ENCODE data around the gene SEM1. TPM values are rescaled to one million over a fixed set of nuclear protein-coding genes. Genes with fewer than 3 reads are reported as not detected.

The SEM1 gene
- total and polyA plus RNA-seq, 2 of the 4 experiments (the other 2 are of a cell fraction), result 17.2 to 38.0 TPM

DNA sequence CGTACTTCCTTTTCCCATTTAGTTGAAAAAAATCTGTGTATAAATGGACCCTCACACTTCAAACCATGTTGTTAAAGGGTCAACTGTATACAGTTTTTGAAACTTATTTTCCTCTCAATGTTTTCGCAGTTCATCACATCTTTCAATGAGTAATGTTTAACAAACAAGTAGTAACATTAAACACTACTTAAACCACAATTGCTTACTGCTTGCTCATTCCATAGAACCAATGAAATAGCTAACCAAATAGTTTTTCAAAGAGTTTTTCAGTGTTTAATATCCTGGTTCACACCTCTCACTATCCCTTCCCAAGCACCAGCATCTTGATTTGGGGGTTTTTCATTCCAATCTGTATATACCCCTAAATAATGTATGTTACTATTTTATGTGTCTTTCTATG lies 9.1 kb downstream of the SEM1 start:
- Histone ChIP-seq H3K36me3 (ENCODE audit: control insufficient read depth, insufficient read depth, low read length) (peaks cover 2% of the 10 kb centered on the region), H3K9me3 (ENCODE audit: control insufficient read depth, insufficient read depth, low read length) (no peaks in the 10 kb centered on the region), H2BK120ac (ENCODE audit: low read depth, low read length) (no peak overlapping the region), H2BK15ac (ENCODE audit: low read depth, low read length) (no peak overlapping the region), H3K23ac (ENCODE audit: low read depth, low read length) (no peak overlapping the region), H3K27ac (ENCODE audit: insufficient read depth, low read length) (no peak overlapping the region), H3K9me1 (ENCODE audit: insufficient read depth, low read length) (0 out of 2 replicates have a peak, but pooled peaks cover 2% of the 10 kb centered on the region), H4K5ac (ENCODE audit: low read depth, low read length) (no peak overlapping the region), H3K14ac (replicated peaks; ENCODE audit: low read depth, low read length) (no peak overlapping the region), H3K9ac (ENCODE audit: low read depth, low read length) (no peak overlapping the region), H4K91ac (ENCODE audit: insufficient read depth, low read depth, low read length) (no peak overlapping the region), H3K4me3 (ENCODE audit: insufficient read depth, low read depth, low read length) (no peak overlapping the region), H2BK5ac (ENCODE audit: low read depth, low read length, poor library complexity, severe bottlenecking) (no peak overlapping the region), H4K20me1 (ENCODE audit: insufficient read depth, low read length) (peaks cover 49% of the 10 kb centered on the region), H2AK5ac (ENCODE audit: low read depth, low read length) (no peak overlapping the region), H3K4ac (ENCODE audit: low read depth, low read length) (no peak overlapping the region), H2BK20ac (ENCODE audit: low read depth, low read length) (no peak overlapping the region), H3K27me3 (ENCODE audit: control insufficient read depth, insufficient read depth, low read length) (no peaks in the 10 kb centered on the region), H4K8ac (ENCODE audit: low read depth in 2 of 2, low read length in 2 of 2) (no peak overlapping the region), H2AK9ac (replicated peaks; ENCODE audit: low read depth, low read length, poor library complexity) (no peak overlapping the region), H3K56ac (ENCODE audit: extremely low read depth, insufficient read depth, low read length) (no peak overlapping the region), H2AFZ (replicated peaks; ENCODE audit: low read length, poor library complexity) (no peak overlapping the region), H3K18ac (ENCODE audit: low read depth, low read length) (no peak overlapping the region), H3K4me1 (ENCODE audit: control insufficient read depth, insufficient read depth, low read length) (no peaks in the 10 kb centered on the region; the same call in 1 of the 2 replicates), H3K79me1 (ENCODE audit: low read depth in 1 of 2, low read length in 2 of 2) (peaks cover 13 to 30% of the 10 kb centered on the region in 2 experiments; a peak in 3 of 4 replicates), H3K4me2 (ENCODE audit: low read depth, low read length) (no peak overlapping the region)
- intact Hi-C loops (cut with micrococcal nuclease), result loop anchor here (10.0 kb wide), 1 partner anchor 626 kb away; no protein-coding TSS in a partner anchor
- no TSS peak for BruUV-seq (replicated peaks)
- dilution Hi-C loops (cut with HindIII; ENCODE audit: low sequenced_read_pairs, unreplicated experiment), result no loop called here
- ChIA-PET CTCF (interaction anchor here (1.0 kb wide), 1 partner anchor 48 kb away, joined by 3 read pairs; no protein-coding TSS in a partner anchor), POLR2A (ENCODE audit: unreplicated experiment) (no interaction called here)
- ATAC-seq (ENCODE audit: low read depth) (peak; percentile 40; the same call in 1 of the 2 replicates), DNase-seq (no peak)
- in situ Hi-C loops (cut with MboI; ENCODE audit: low sequenced_read_pairs), result no loop called here
- TF ChIP-seq POLR2A (IDR thresholded peaks at IDR 0.05; ENCODE audit: low read depth, low read length) (no peak), MXI1 (IDR thresholded peaks at IDR 0.05; ENCODE audit: borderline replicate concordance, low read depth, low read length) (no peak), USF2 (IDR thresholded peaks at IDR 0.05; ENCODE audit: low read depth, low read length) (no peak), NFE2L2 (IDR thresholded peaks at IDR 0.05; ENCODE audit: low read depth, low read length) (no peak), SMC3 (IDR thresholded peaks at IDR 0.05; ENCODE audit: low read depth, low read length) (no peak)
- WGBS, 2 experiments (ENCODE audit: extremely low coverage in 2 of 2, insufficient read length in 1 of 2), result no CpG with 5 or more reads among the region's 2 CpGs
